T-helper 22 cell (primary cell): Measurements from ENCODE around the gene WDTC1.

Source experiments
- DNase-seq: peaks from one replicate; pipeline ENCODE4 v3.0.0-alpha.2; 2020; ENCODE audit warnings: low read depth

The WDTC1 gene

GRCh38 chr1:27356619-27357280, 122.3 kb downstream of the WDTC1 start:
- DNase-seq, result peak; percentile 37

- DNase-seq, result peak; percentile 53
Observed at GRCh38 chr1:27357281-27358037, 123.0 kb downstream of the WDTC1 start.
